Nephron progenitor cell (in vitro differentiated cells): ENCODE results near the gene RNF208.

Source experiments
- DNase-seq: peaks from one replicate; pipeline ENCODE4 v3.0.0; 2021
- H3K27ac Mint-ChIP-seq: 2 replicates; pipeline ENCODE4 v1.8.0; 2021; ENCODE audit warnings: mild to moderate bottlenecking, moderate library complexity, mixed read lengths
- H3K27me3 Mint-ChIP-seq: 2 replicates; pipeline ENCODE4 v1.8.0; 2021; ENCODE audit warnings: mild to moderate bottlenecking, low read depth, mixed read lengths; ENCODE audit not compliant: poor library complexity
- H3K36me3 Mint-ChIP-seq: 2 replicates; pipeline ENCODE4 v1.8.0; 2021; ENCODE audit warnings: low read depth, mixed read lengths
- H3K4me1 Mint-ChIP-seq: 2 replicates; pipeline ENCODE4 v1.8.0; 2021; ENCODE audit warnings: mixed read lengths
- H3K4me3 Mint-ChIP-seq: 2 replicates; pipeline ENCODE4 v1.8.0; 2021; ENCODE audit warnings: mild to moderate bottlenecking, moderate library complexity, mixed read lengths
- H3K9me3 Mint-ChIP-seq: 2 replicates; pipeline ENCODE4 v1.8.0; 2021; ENCODE audit warnings: mild to moderate bottlenecking, moderate library complexity, mixed read lengths
- TF ChIP-seq, protein P1 (sequence below): fragments of 200-600 bp; sonication (generic); IDR thresholded peaks from 2 replicates; pipeline ENCODE4 v1.5.0; 2021; ENCODE audit warnings: antibody characterized with exemption

RNF208 gene

GRCh38 chr9:137212520-137212919, 9.5 kb downstream of the RNF208 start:
- DNase-seq: no peak
- no peaks in the 10 kb centered on the region for H3K9me3 Mint-ChIP-seq
- peaks cover 8% of the 10 kb centered on the region for H3K36me3 Mint-ChIP-seq
- no peak overlapping the region for H3K27ac Mint-ChIP-seq
- H3K4me1 Mint-ChIP-seq: peaks cover 7% of the 10 kb centered on the region
- TF ChIP-seq, protein P1, sequence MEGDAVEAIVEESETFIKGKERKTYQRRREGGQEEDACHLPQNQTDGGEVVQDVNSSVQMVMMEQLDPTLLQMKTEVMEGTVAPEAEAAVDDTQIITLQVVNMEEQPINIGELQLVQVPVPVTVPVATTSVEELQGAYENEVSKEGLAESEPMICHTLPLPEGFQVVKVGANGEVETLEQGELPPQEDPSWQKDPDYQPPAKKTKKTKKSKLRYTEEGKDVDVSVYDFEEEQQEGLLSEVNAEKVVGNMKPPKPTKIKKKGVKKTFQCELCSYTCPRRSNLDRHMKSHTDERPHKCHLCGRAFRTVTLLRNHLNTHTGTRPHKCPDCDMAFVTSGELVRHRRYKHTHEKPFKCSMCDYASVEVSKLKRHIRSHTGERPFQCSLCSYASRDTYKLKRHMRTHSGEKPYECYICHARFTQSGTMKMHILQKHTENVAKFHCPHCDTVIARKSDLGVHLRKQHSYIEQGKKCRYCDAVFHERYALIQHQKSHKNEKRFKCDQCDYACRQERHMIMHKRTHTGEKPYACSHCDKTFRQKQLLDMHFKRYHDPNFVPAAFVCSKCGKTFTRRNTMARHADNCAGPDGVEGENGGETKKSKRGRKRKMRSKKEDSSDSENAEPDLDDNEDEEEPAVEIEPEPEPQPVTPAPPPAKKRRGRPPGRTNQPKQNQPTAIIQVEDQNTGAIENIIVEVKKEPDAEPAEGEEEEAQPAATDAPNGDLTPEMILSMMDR: no peak
- H3K27me3 Mint-ChIP-seq: no peaks in the 10 kb centered on the region
- H3K4me3 Mint-ChIP-seq: no peak overlapping the region

- no peak overlapping the region for H3K4me3 Mint-ChIP-seq
- TF ChIP-seq, protein P1: no peak
- no peak overlapping the region for H3K27ac Mint-ChIP-seq
- peaks cover 14% of the 10 kb centered on the region for H3K36me3 Mint-ChIP-seq
- peaks cover 12% of the 10 kb centered on the region for H3K4me1 Mint-ChIP-seq
- H3K9me3 Mint-ChIP-seq: no peaks in the 10 kb centered on the region
- H3K27me3 Mint-ChIP-seq: no peaks in the 10 kb centered on the region
- DNase-seq: no peak
These were observed 10.5 kb downstream of the RNF208 start for GRCh38 chr9:137211532-137211931.

DNA sequence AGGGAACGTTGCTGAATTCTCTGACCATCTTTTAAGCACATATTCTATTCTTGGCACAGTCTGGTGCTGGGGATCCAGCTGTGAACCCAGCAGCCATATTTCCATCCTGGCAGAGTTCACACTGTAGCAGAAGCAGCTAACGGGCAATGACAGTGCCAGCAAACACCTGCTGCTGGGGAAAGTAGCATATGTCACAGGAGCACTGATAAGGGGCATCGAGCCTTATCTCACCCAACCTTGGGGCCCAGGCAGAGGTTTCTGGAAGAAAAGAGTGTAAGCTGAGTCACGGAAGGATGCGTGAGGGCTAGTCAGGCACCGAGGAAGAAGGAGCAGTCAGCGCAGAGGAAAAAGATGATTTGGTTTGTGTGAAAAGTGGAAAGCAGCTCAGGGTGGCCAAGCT, 15.4 kb downstream of the RNF208 start:
- peaks cover 10% of the 10 kb centered on the region for H3K36me3 Mint-ChIP-seq
- TF ChIP-seq, protein P1: no peak
- peak overlapping the region; percentile 76 for H3K27ac Mint-ChIP-seq
- H3K27me3 Mint-ChIP-seq: no peaks in the 10 kb centered on the region
- no peaks in the 10 kb centered on the region for H3K9me3 Mint-ChIP-seq
- peaks cover 46% of the 10 kb centered on the region for H3K4me1 Mint-ChIP-seq
- peak overlapping the region; percentile 96 for H3K4me3 Mint-ChIP-seq
- no peak for DNase-seq

GRCh38 chr9:137205126-137206069, 16.6 kb downstream of the RNF208 start, which contains the start of the genes NDOR1 and TMEM203:
Gene NDOR1 (plus strand): TSS chr9:137205700. CDS start chr9:137205778, 78 bp downstream.
Gene TMEM203 (minus strand): TSS chr9:137205648. CDS start chr9:137205414, 234 bp downstream.
- H3K4me1 Mint-ChIP-seq: peaks cover 55% of the 10 kb centered on the region
- H3K4me3 Mint-ChIP-seq: peak within 1 kb of the TSS; percentile 96
- no peaks in the 10 kb centered on the region for H3K9me3 Mint-ChIP-seq
- peak; percentile 98 for DNase-seq
- peak within 1 kb of the TSS; percentile 97 for H3K27ac Mint-ChIP-seq
- TF ChIP-seq, protein P1: no peak
- H3K36me3 Mint-ChIP-seq: peaks cover 10% of the 10 kb centered on the region
- no peaks in the 10 kb centered on the region for H3K27me3 Mint-ChIP-seq

DNA sequence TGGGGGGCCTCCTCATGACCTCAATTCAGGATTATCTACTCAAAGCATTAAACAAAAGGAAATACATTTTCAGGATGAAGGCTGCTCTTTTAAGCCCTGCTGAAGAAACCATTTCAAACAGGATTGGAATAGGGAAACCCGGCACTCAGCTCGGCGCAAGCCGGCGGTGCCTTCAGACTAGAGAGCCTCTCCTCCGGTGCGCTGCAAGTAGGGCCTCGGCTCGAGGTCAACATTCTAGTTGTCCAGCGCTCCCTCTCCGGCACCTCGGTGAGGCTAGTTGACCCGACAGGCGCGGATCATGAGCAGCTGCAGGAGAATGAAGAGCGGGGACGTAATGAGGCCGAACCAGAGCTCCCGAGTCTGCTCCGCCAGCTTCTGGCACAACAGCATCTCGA, 17.3 kb downstream of the RNF208 start:
- TF ChIP-seq, protein P1: no peak
- no peaks in the 10 kb centered on the region for H3K27me3 Mint-ChIP-seq

More for the DNA sequence above, 17.3 kb downstream of the RNF208 start:
- DNase-seq: no peak
- Mint-ChIP-seq H3K4me1 (peaks cover 55% of the 10 kb centered on the region), H3K9me3 (no peaks in the 10 kb centered on the region), H3K27ac (peak overlapping the region; percentile 85), H3K4me3 (peak overlapping the region; percentile 96), H3K36me3 (peaks cover 10% of the 10 kb centered on the region)
